ENCODE data around the gene TNNT1. TPM values are rescaled to one million over a fixed set of nuclear protein-coding genes. Genes with fewer than 3 reads are reported as not detected.

The TNNT1 gene
- total RNA-seq, 1 donor from 2014 or later: 5.5 TPM

DNA sequence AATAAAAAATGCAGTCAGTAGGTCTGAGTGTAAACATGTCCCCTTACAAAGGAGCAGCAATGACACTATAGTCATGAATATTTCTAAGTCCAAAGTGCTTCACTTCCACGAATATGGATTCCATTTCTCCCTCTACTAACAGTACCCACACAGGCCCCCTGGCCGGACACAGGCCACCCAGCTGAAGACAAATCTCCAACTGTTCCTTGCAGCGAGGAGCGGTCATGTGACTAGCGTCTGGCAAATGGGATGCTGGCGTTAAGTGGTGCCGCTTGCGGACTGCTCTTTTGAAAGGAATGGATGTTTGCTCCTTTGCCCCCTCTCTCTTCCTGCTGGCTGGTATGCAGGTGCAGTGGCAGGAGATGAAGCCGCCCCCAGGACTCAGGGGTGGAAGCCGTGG lies 47.7 kb downstream of the TNNT1 start:
- H3K9me3 Mint-ChIP-seq (ENCODE audit: low read depth): no peaks in the 10 kb centered on the region
- H3K27ac Mint-ChIP-seq: no peak overlapping the region
- H3K4me1 Mint-ChIP-seq (ENCODE audit: low read depth): no peaks in the 10 kb centered on the region
- TF ChIP-seq, protein P1, sequence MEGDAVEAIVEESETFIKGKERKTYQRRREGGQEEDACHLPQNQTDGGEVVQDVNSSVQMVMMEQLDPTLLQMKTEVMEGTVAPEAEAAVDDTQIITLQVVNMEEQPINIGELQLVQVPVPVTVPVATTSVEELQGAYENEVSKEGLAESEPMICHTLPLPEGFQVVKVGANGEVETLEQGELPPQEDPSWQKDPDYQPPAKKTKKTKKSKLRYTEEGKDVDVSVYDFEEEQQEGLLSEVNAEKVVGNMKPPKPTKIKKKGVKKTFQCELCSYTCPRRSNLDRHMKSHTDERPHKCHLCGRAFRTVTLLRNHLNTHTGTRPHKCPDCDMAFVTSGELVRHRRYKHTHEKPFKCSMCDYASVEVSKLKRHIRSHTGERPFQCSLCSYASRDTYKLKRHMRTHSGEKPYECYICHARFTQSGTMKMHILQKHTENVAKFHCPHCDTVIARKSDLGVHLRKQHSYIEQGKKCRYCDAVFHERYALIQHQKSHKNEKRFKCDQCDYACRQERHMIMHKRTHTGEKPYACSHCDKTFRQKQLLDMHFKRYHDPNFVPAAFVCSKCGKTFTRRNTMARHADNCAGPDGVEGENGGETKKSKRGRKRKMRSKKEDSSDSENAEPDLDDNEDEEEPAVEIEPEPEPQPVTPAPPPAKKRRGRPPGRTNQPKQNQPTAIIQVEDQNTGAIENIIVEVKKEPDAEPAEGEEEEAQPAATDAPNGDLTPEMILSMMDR (IDR thresholded peaks at IDR 0.05; ENCODE audit: unreplicated experiment): no peak
- peaks cover 19% of the 10 kb centered on the region for H3K36me3 Mint-ChIP-seq (ENCODE audit: insufficient read depth)
- H3K4me3 Mint-ChIP-seq (ENCODE audit: low read depth): no peak overlapping the region
- no peak for DNase-seq (ENCODE audit: low spot score, unreplicated experiment)
- no peaks in the 10 kb centered on the region for H3K27me3 Mint-ChIP-seq

DNA sequence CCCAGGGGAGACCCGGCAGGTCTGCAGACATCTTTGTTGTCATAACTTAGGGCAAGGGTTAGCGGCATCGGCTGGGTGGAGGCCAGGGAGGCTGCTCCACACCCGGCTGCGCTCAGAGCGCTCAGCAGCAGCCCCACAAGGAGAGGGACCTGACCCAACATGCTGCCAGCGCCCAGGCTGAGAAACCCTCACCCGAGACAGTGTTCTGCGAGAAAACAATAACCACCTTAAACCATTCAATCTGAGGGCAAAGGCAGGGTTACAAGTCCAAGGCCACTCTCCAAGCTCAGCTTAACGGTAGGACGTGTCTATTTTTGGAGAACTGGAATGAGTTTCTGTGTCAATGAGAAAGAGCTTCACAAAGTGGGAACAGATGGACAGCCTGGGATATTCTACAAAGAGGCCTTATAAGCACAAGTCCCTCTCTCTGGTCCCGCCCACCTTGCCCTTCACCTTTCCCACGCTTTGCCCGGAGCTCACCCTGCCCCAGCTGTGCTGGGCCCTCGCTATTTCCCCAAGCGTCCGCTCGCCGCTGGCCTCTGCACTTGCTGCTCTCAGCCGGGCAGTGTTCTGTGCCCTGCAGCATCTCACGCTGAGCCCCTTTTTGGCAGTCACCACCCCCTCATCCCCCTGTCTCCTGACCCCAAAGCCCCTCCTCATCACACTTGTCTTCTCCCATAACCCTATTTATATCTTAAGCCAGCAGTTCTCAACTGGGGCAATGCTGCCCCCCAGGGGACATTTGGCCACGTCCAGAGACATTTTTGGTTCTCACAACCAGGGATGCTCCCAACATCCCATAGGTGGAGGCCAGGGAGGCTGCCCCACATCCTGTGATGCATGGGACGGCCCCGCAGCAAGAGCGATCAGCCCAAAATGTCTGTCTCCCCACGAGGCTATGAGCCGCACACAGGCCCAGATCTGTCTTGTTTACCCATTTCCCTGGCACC lies 49.2 kb downstream of the TNNT1 start:
- Mint-ChIP-seq H3K27me3 (no peaks in the 10 kb centered on the region), H3K9me3 (ENCODE audit: low read depth) (no peaks in the 10 kb centered on the region), H3K4me3 (ENCODE audit: low read depth) (no peak overlapping the region), H3K4me1 (ENCODE audit: low read depth) (no peaks in the 10 kb centered on the region), H3K36me3 (ENCODE audit: insufficient read depth) (peaks cover 13% of the 10 kb centered on the region), H3K27ac (peak overlapping the region; percentile 71)
- no peak for DNase-seq (ENCODE audit: low spot score, unreplicated experiment)
- TF ChIP-seq, protein P1 (IDR thresholded peaks at IDR 0.05; ENCODE audit: unreplicated experiment): peak; percentile 16

DNA sequence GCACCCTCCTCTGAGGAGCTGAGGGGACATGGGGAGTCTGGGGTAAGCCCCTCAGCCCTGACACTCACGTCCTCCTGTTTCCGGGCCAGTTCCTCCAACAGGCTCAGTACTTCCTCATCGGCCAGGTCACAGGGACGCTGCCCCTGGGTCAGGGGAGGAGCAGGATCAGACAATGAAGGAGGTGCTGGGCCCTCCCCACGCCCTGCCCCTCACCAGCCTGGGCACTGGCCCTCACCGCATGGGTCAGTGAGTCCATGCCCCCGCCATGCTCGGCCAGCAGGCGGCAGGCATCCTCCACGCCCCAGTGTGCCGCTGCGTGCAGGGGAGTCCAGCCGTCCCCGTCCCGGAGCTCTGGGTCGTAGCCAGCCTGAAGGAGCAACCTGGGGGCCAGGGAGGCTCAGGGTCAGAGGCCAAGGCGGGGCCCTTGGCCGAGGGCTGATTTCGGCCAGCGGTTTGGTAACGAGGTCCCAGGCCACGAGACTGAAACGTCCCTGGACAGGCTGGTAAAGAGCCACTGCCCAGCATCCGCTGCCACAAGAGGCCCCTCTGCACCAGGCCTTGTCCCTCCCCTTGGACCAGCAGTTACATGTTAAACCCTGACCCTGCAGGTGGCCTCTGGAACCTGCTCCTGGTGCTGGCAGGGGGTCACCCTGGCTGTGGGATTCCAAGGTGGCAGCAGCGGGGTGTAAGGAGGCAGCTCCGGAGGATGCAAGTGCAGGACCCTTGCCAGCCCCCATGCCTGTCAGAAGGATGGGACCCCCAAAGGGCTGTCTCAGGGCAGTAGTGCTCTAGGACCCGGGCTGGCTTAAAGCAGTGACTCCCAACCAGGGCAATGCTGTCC lies 50.1 kb downstream of the TNNT1 start:
- no peak for DNase-seq (ENCODE audit: low spot score, unreplicated experiment)
- no peak overlapping the region for H3K4me3 Mint-ChIP-seq (ENCODE audit: low read depth)
- H3K27me3 Mint-ChIP-seq: no peaks in the 10 kb centered on the region
- TF ChIP-seq, protein P1 (IDR thresholded peaks at IDR 0.05; ENCODE audit: unreplicated experiment): no peak
- H3K4me1 Mint-ChIP-seq (ENCODE audit: low read depth): no peaks in the 10 kb centered on the region
- H3K36me3 Mint-ChIP-seq (ENCODE audit: insufficient read depth): peaks cover 13% of the 10 kb centered on the region
- no peaks in the 10 kb centered on the region for H3K9me3 Mint-ChIP-seq (ENCODE audit: low read depth)
- H3K27ac Mint-ChIP-seq: no peak overlapping the region

DNA sequence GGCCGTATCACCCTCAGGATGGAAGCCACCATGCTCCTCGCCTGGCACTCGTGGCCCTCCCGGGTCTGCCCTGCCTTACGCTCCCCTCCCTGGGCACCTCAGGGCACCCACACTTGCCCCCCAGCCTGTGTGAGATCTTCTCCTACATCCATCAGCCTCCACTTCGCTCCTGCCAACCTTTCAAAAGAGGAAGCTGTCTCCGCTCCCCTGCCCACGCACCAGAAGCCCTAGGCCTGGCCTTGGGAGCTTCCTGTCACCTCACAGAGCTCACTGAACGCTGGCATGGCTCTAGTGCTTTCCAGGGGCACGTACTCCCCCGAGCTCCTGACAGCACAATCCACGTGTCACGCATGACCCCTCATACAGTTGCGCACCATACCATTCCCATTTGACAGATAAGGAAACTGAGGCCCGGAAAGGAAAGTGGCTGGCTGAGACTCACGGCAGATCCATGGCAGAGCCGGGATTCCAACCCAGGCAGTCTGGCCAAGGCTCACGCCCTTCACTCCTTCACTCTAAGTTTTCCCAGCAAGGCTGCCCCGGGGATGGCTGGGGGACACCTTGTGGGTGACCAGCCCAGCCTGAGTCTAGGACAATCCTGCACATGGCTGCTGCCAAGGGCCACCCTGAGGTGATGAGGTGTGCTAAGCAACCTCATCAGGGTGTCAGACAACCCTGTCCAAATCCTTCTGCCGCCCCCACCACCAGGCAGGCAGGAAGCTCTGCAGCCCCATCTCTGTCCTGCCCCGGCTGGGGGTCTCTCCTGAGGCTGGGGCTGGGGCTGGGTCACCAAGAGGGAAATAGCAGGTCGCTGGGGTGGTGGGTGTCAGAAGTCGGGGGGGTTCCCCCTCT lies 50.9 kb downstream of the TNNT1 start:
- H3K4me3 Mint-ChIP-seq (ENCODE audit: low read depth): no peak overlapping the region
- peaks cover 10% of the 10 kb centered on the region for H3K36me3 Mint-ChIP-seq (ENCODE audit: insufficient read depth)
- DNase-seq (ENCODE audit: low spot score, unreplicated experiment): no peak

More for the DNA sequence above, 50.9 kb downstream of the TNNT1 start:
- Mint-ChIP-seq H3K9me3 (ENCODE audit: low read depth) (no peaks in the 10 kb centered on the region), H3K4me1 (ENCODE audit: low read depth) (no peaks in the 10 kb centered on the region), H3K27me3 (no peaks in the 10 kb centered on the region), H3K27ac (no peak overlapping the region)
- TF ChIP-seq, protein P1 (IDR thresholded peaks at IDR 0.05; ENCODE audit: unreplicated experiment): no peak

Data from progenitor cell of endocrine pancreas (in vitro differentiated cells).